Mesenchymal stem cell (in vitro differentiated cells and primary cell): ENCODE measurements around the gene RRAS2.
A peak's percentile ranks its signal among the peaks of the same experiment; 100 is the strongest.

Source experiments
- DNase-seq: peaks from one replicate; pipeline ENCODE4 v3.0.0-alpha.2; 2013
- H2AFZ ChIP-seq: one replicate; pipeline ENCODE4 v1.6.1; 2013; ENCODE audit warnings: low read depth, mild to moderate bottlenecking, control low read depth, inconsistent platforms, low read length, moderate library complexity
- H2AK5ac ChIP-seq: 2 replicates; pipeline ENCODE4 v1.6.1; 2013; ENCODE audit warnings: low read length, moderate library complexity, mild to moderate bottlenecking, inconsistent platforms; ENCODE audit not compliant: severe bottlenecking
- H2BK120ac ChIP-seq: one replicate; pipeline ENCODE4 v1.6.1; 2013; ENCODE audit warnings: low read depth, mild to moderate bottlenecking, inconsistent platforms, low read length, moderate library complexity
- H2BK12ac ChIP-seq, 2 experiments: one replicate each; pipeline ENCODE4 v1.6.1; 2013; ENCODE audit warnings: inconsistent platforms in 2 of 2, low read length in 2 of 2, mild to moderate bottlenecking in 2 of 2, moderate library complexity in 2 of 2, control low read depth in 1 of 2
- H2BK15ac ChIP-seq: one replicate; pipeline ENCODE4 v1.6.1; 2013; ENCODE audit warnings: mild to moderate bottlenecking, low read depth, inconsistent platforms; ENCODE audit not compliant: poor library complexity, severe bottlenecking
- H2BK5ac ChIP-seq: 2 replicates; pipeline ENCODE4 v1.6.1; 2013; ENCODE audit warnings: low read depth, mild to moderate bottlenecking, low read length, control low read depth, inconsistent platforms; ENCODE audit not compliant: poor library complexity, severe bottlenecking
- H3K14ac ChIP-seq, 2 experiments: one replicate each; pipeline ENCODE4 v1.6.1; 2013; ENCODE audit warnings: inconsistent platforms in 2 of 2, low read length in 2 of 2, control low read depth in 1 of 2, mild to moderate bottlenecking in 1 of 2, moderate library complexity in 1 of 2
- H3K18ac ChIP-seq, 2 experiments: one replicate each; pipeline ENCODE4 v1.6.1; 2013; ENCODE audit warnings: inconsistent platforms in 2 of 2, low read length in 2 of 2, control low read depth in 1 of 2, low read depth in 1 of 2, mild to moderate bottlenecking in 1 of 2
- H3K23ac ChIP-seq, 2 experiments: one replicate each; pipeline ENCODE4 v1.6.1; 2013; ENCODE audit warnings: inconsistent platforms in 2 of 2, low read length in 2 of 2, mild to moderate bottlenecking in 2 of 2, moderate library complexity in 2 of 2, control low read depth in 1 of 2
- H3K27ac ChIP-seq: 2 replicates; pipeline ENCODE4 v1.5.1; 2013; ENCODE audit warnings: mild to moderate bottlenecking, moderate library complexity, low read length, control low read depth, inconsistent platforms; ENCODE audit not compliant: poor library complexity, severe bottlenecking
- H3K27me3 ChIP-seq, 2 experiments: 2 replicates each; pipeline versions ENCODE4 v1.6.1 to v1.7.0; 2013; ENCODE audit warnings: low read length in 2 of 2, mild to moderate bottlenecking in 2 of 2, moderate library complexity in 2 of 2, control low read depth in 1 of 2, inconsistent platforms in 1 of 2; ENCODE audit not compliant: control insufficient read depth in 1 of 2, insufficient read depth in 1 of 2
- H3K36me3 ChIP-seq, 2 experiments: 2 replicates each; pipeline versions ENCODE4 v1.6.1 to v1.7.0; 2013; ENCODE audit warnings: low read length in 2 of 2, control low read depth in 1 of 2, inconsistent platforms in 1 of 2, low read depth in 1 of 2, mild to moderate bottlenecking in 1 of 2; ENCODE audit not compliant: insufficient read depth in 2 of 2, control insufficient read depth in 1 of 2
- H3K4ac ChIP-seq, 2 experiments: one replicate each; pipeline ENCODE4 v1.6.1; 2013; ENCODE audit warnings: inconsistent platforms in 2 of 2, low read length in 2 of 2, mild to moderate bottlenecking in 2 of 2, moderate library complexity in 2 of 2, control low read depth in 1 of 2, low read depth in 1 of 2
- H3K4me1 ChIP-seq: 2 replicates; pipeline ENCODE4 v1.6.1; 2013; ENCODE audit warnings: low read depth, low read length, control low read depth; ENCODE audit not compliant: control insufficient read depth, insufficient read depth
- H3K4me2 ChIP-seq: 2 replicates; pipeline ENCODE4 v1.6.1; 2013; ENCODE audit warnings: low read length, mild to moderate bottlenecking, inconsistent platforms; ENCODE audit not compliant: poor library complexity, severe bottlenecking
- H3K4me3 ChIP-seq, 2 experiments: 2 replicates each; pipeline versions ENCODE4 v1.5.1 to v1.7.0; 2013; ENCODE audit warnings: low read length in 2 of 2, mild to moderate bottlenecking in 2 of 2, control low read depth in 1 of 2, low read depth in 1 of 2; ENCODE audit not compliant: insufficient read depth in 1 of 2
- H3K79me1 ChIP-seq: replicated peaks from 2 replicates; pipeline ENCODE4 v1.6.1; 2013; ENCODE audit warnings: mild to moderate bottlenecking, control low read depth, low read length, inconsistent platforms; ENCODE audit not compliant: poor library complexity, severe bottlenecking
- H3K9ac ChIP-seq: 2 replicates; pipeline ENCODE4 v1.7.0; 2013; ENCODE audit warnings: mild to moderate bottlenecking, low read length, moderate library complexity
- H3K9me3 ChIP-seq: 2 replicates; pipeline ENCODE4 v1.7.0; 2013; ENCODE audit warnings: mild to moderate bottlenecking, low read length; ENCODE audit not compliant: control insufficient read depth
- H4K8ac ChIP-seq: one replicate; pipeline ENCODE4 v1.6.1; 2013; ENCODE audit warnings: inconsistent platforms, mild to moderate bottlenecking, low read length, moderate library complexity
- H4K91ac ChIP-seq: one replicate; pipeline ENCODE4 v1.6.1; 2013; ENCODE audit warnings: mild to moderate bottlenecking, low read length, inconsistent platforms
- whole genome bisulfite sequencing: methylation state at CpG from one replicate; pipeline ENCODE4 v1.1.7; 2013; ENCODE audit warnings: mixed read lengths; 5-methylcytosine and 5-hydroxymethylcytosine counted together

The RRAS2 gene

GRCh38 chr11:14310679-14311078, 48.3 kb downstream of the RRAS2 start:
- H3K4me1 ChIP-seq: peaks cover 14% of the 10 kb centered on the region
- H3K27me3 ChIP-seq: no peaks in the 10 kb centered on the region
- H3K23ac ChIP-seq: no peak overlapping the region
- no peaks in the 10 kb centered on the region for H3K36me3 ChIP-seq
- no peak overlapping the region for H4K8ac ChIP-seq
- H4K91ac ChIP-seq: no peak overlapping the region
- H3K9me3 ChIP-seq: no peaks in the 10 kb centered on the region
- H3K14ac ChIP-seq: no peak overlapping the region
- H2BK12ac ChIP-seq: no peak overlapping the region
- no peak overlapping the region for H2BK5ac ChIP-seq
- H3K27ac ChIP-seq: peak overlapping the region; percentile 55
- no peak overlapping the region for H2AK5ac ChIP-seq
- no peak overlapping the region for H3K4me3 ChIP-seq
- H2BK120ac ChIP-seq: no peak overlapping the region
- H3K79me1 ChIP-seq: no peaks in the 10 kb centered on the region
- no peak overlapping the region for H3K9ac ChIP-seq
- 80% methylated on average over 1 of the region's 1 CpG for WGBS
- H3K18ac ChIP-seq: no peak overlapping the region
- H2BK15ac ChIP-seq: no peak overlapping the region
- DNase-seq: peak; percentile 47
- H3K4ac ChIP-seq: no peak overlapping the region
- H2AFZ ChIP-seq: no peak overlapping the region
- no peak overlapping the region for H3K4me2 ChIP-seq

- Histone ChIP-seq H3K23ac (no peak overlapping the region), H3K4me2 (no peak overlapping the region), H3K18ac (peak overlapping the region in 1 of 2 experiments; percentile 18), H3K4me3 (no peak overlapping the region), H3K4ac (no peak overlapping the region), H2AK5ac (peak overlapping the region; percentile 18), H2AFZ (no peak overlapping the region), H3K9me3 (no peaks in the 10 kb centered on the region), H4K8ac (no peak overlapping the region), H2BK5ac (no peak overlapping the region), H2BK15ac (no peak overlapping the region), H3K79me1 (no peaks in the 10 kb centered on the region), H3K9ac (no peak overlapping the region), H3K36me3 (no peaks in the 10 kb centered on the region), H3K4me1 (peaks cover 13% of the 10 kb centered on the region), H3K14ac (no peak overlapping the region), H4K91ac (no peak overlapping the region), H2BK120ac (no peak overlapping the region), H3K27ac (peak overlapping the region; percentile 66), H3K27me3 (no peaks in the 10 kb centered on the region), H2BK12ac (no peak overlapping the region)
- no peak for DNase-seq
- 79% methylated on average over 4 of the region's 4 CpGs for WGBS
Measured at GRCh38 chr11:14309425-14310192, 49.4 kb downstream of the RRAS2 start.

- WGBS: 100% methylated on average over 1 of the region's 1 CpG
- Histone ChIP-seq H3K4ac (no peak overlapping the region), H3K9me3 (no peaks in the 10 kb centered on the region), H3K4me3 (no peak overlapping the region), H3K36me3 (no peaks in the 10 kb centered on the region), H3K27ac (peak overlapping the region; percentile 66), H3K27me3 (no peaks in the 10 kb centered on the region), H3K4me2 (no peak overlapping the region), H3K9ac (peak overlapping the region; percentile 20), H2BK12ac (no peak overlapping the region), H2BK15ac (no peak overlapping the region), H4K8ac (no peak overlapping the region), H2BK5ac (no peak overlapping the region), H3K4me1 (peaks cover 13% of the 10 kb centered on the region), H4K91ac (no peak overlapping the region), H3K23ac (no peak overlapping the region), H3K18ac (no peak overlapping the region), H3K14ac (no peak overlapping the region), H3K79me1 (no peaks in the 10 kb centered on the region), H2AK5ac (no peak overlapping the region), H2AFZ (no peak overlapping the region), H2BK120ac (no peak overlapping the region)
- DNase-seq: no peak
Measured at GRCh38 chr11:14308897-14309387, 50.0 kb downstream of the RRAS2 start.

DNA sequence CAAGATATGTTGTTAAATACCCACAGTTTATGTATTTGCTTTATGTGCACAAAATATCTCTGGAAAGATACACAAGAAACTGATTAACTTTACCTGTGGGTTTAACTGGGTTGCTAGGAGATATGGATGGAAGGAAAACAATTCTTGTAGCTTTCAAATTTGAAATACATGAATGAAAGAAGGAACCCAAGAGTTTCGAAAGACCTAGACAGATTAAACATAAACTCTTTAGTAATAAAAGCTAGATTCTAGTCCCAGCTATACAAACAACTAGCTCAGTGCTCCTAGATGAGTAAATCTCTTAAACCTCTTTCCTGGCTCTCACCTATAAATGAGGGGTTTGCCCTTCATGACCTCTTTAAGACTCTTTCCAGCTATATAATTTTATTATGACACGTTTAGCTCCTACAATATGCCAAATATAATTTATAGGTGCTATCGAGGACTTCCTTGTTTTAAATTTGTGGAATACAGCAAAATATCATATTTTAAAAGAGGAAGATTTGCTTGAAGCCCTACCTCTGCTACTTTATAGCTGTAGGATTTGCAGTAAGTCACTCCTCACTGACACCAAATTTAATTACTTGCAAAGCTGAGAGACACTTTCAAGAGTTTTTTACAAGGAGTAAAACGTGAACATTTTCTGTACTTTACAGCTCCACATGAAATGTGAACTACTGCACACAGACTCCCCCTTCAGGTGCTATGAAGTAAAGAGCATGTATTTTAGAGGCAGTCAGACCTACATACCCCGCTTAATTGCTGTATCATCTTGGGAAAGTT, 50.7 kb downstream of the RRAS2 start:
- Histone ChIP-seq H3K18ac (no peak overlapping the region), H2AK5ac (no peak overlapping the region), H3K27ac (peak overlapping the region; percentile 65), H3K4me3 (no peak overlapping the region), H4K8ac (no peak overlapping the region), H2BK12ac (no peak overlapping the region), H2BK120ac (no peak overlapping the region), H4K91ac (no peak overlapping the region), H3K9ac (peak overlapping the region; percentile 42), H3K4ac (no peak overlapping the region), H2AFZ (no peak overlapping the region), H3K27me3 (no peaks in the 10 kb centered on the region), H2BK15ac (no peak overlapping the region), H3K79me1 (no peaks in the 10 kb centered on the region), H3K36me3 (no peaks in the 10 kb centered on the region), H3K4me1 (peaks cover 15% of the 10 kb centered on the region), H3K4me2 (no peak overlapping the region), H3K23ac (no peak overlapping the region), H2BK5ac (no peak overlapping the region), H3K9me3 (no peaks in the 10 kb centered on the region), H3K14ac (no peak overlapping the region)
- DNase-seq: peak; percentile 64
- WGBS: 58% methylated on average over 2 of the region's 5 CpGs
